ENCODE data around the gene ANKRD50.

DNA sequence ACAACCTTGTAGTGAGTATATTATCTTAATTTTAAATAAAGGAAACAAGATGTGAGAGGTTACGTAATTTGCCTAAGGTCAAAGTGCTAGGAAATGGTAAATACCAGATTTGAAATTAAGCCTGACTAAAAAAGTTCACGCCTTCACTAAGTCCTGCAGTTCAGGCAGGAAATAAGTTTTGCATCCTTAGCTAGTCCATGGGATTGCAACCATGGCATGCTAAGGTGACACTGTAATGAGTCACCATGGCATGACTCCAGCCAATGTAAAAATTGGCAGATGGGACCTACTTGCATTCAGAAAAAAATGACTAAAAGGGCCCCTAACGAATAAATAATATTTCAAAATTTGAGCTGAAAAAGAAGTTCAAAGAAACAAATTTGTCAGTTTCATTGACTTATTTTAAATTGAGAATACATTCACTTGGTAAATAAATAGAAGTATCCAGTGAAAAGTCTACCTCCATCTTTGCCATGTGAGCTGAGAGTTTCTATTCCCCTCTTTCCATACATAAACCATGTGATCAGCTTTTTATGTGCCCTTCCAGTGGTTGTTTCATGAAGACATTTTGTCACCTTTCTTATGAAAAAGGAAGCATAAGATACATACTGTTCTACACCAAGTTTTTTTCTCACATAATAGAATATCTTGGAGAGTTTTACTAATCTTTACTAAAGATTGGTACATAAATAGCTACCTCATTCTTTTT is 72.4 kb downstream of the ANKRD50 start:
- TF ChIP-seq, protein P1, sequence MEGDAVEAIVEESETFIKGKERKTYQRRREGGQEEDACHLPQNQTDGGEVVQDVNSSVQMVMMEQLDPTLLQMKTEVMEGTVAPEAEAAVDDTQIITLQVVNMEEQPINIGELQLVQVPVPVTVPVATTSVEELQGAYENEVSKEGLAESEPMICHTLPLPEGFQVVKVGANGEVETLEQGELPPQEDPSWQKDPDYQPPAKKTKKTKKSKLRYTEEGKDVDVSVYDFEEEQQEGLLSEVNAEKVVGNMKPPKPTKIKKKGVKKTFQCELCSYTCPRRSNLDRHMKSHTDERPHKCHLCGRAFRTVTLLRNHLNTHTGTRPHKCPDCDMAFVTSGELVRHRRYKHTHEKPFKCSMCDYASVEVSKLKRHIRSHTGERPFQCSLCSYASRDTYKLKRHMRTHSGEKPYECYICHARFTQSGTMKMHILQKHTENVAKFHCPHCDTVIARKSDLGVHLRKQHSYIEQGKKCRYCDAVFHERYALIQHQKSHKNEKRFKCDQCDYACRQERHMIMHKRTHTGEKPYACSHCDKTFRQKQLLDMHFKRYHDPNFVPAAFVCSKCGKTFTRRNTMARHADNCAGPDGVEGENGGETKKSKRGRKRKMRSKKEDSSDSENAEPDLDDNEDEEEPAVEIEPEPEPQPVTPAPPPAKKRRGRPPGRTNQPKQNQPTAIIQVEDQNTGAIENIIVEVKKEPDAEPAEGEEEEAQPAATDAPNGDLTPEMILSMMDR (IDR thresholded peaks at IDR 0.05; ENCODE audit: insufficient read depth, low read depth, low read length): no peak
- no peak for TF ChIP-seq EZH2 (IDR thresholded peaks at IDR 0.05; ENCODE audit: insufficient read depth, low read length)
